Immature natural killer cell (primary cell): Measurements from ENCODE around the gene ZBTB45. TPM values are rescaled to one million over a fixed set of nuclear protein-coding genes. Genes with fewer than 3 reads are reported as not detected.
A peak's percentile ranks its signal among the peaks of the same experiment; 100 is the strongest.
"Not testable (repeated sequence)": the region's sequence is repeated elsewhere in the genome, so short reads cannot be mapped to it uniquely, and the experiment has no call there.

Experiments
- DNase-seq, 3 donors: peaks; one replicate each; pipeline ENCODE4 v3.0.0; 2022; ENCODE audit warnings: mixed read lengths in 1 of 3
- H3K27ac Mint-ChIP-seq, 6 donors: one replicate each; pipeline ENCODE4 v1.8.0; 2020; ENCODE audit warnings: mixed read lengths in 6 of 6, mild to moderate bottlenecking in 5 of 6, inconsistent platforms in 4 of 6, moderate library complexity in 3 of 6
- H3K27me3 Mint-ChIP-seq, 3 donors: one replicate each; pipeline ENCODE4 v1.8.0; 2020 to 2021; ENCODE audit warnings: low read depth in 3 of 3, mild to moderate bottlenecking in 3 of 3, mixed read lengths in 3 of 3, moderate library complexity in 3 of 3, inconsistent platforms in 1 of 3
- H3K36me3 Mint-ChIP-seq, 3 donors: one replicate each; pipeline ENCODE4 v1.8.0; 2020; ENCODE audit warnings: mixed read lengths in 3 of 3, inconsistent platforms in 2 of 3, mild to moderate bottlenecking in 2 of 3
- H3K4me1 Mint-ChIP-seq, 2 donors: one replicate each; pipeline ENCODE4 v1.8.0; 2020; ENCODE audit warnings: inconsistent platforms in 2 of 2, mild to moderate bottlenecking in 2 of 2, mixed read lengths in 2 of 2, moderate library complexity in 1 of 2
- H3K4me3 Mint-ChIP-seq, 5 donors: one replicate each; pipeline ENCODE4 v1.8.0; 2020; ENCODE audit warnings: mild to moderate bottlenecking in 5 of 5, mixed read lengths in 5 of 5, inconsistent platforms in 3 of 5, moderate library complexity in 3 of 5
- H3K9me3 Mint-ChIP-seq, 6 donors: one replicate each; pipeline ENCODE4 v1.8.0; 2020; ENCODE audit warnings: mild to moderate bottlenecking in 6 of 6, mixed read lengths in 6 of 6, inconsistent platforms in 4 of 6, moderate library complexity in 3 of 6
- polyA plus RNA-seq, 3 donors: library from polyadenylated mRNA; unstranded; fragments of 300-500 nt; fragmentation: Illumina TruSeq; gene quantifications; one replicate each; pipeline ENCODE4 v1.2.3, GENCODE V29; 2021

The ZBTB45 gene
- polyA plus RNA-seq, 3 donors from 2014 or later: 2.8 to 7.2 (median 3.4) TPM

DNA sequence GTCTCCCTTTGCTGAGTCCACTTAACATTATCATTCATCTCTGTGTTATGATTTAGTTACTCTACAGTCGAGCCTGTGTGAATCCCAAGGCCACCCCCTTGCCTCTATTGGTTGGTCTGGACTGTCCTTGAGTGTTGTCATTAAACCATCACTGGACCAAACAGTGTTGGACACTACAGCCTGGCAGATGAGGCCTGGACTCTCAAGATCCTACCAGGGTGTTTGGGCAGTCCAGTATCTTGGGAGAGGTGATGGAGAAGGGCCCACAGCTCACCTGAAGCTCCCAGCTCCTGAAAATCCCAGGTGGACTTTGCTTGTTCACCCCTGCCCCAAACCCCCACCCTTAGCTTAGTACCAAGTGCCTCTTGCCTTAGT, 31.5 kb upstream of the ZBTB45 start:
- Mint-ChIP-seq H3K27me3 (peaks cover 14 to 22% (median 14%) of the 10 kb centered on the region in 3 donors), H3K36me3 (peaks cover 17 to 37% (median 19%) of the 10 kb centered on the region in 3 donors), H3K27ac (peak overlapping the region in 3 of 6 donors; percentile 55 to 74 (median 66)), H3K4me1 (peaks cover 40 to 46% of the 10 kb centered on the region in 2 donors), H3K9me3 (no peaks in the 10 kb centered on the region), H3K4me3 (no peak overlapping the region)
- DNase-seq: no peak

DNA sequence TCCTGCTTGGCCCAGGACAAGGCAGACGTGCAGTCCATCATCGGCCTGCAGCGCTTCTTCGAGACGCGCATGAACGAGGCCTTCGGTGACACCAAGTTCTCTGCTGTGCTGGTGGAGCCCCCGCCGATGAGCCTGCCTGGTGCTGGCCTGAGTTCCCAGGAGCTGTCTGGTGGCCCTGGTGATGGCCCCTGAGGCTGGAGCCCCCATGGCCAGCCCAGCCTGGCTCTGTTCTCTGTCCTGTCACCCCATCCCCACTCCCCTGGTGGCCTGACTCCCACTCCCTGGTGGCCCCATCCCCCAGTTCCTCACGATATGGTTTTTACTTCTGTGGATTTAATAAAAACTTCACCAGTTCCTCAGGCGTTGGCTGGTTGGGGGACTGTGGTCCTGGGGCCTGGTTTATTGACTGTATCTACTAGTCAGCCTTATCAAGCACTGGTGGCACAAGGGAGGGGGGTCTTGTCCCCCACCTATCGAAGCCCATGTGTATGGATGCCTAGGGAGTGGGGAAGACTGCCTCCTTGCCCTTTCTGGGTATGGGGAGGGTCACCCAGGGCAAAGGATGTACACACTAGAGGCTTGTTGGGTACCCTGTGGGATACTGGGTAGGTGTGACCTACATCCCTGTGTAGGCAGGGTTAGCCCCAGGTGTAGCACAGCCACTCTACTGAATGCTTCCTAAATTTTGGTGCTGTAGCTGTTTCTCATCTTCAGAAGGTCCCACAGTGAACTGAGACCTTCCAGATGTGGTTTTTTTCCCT, 30.9 kb upstream of the ZBTB45 start:
- peaks cover 18 to 27% (median 19%) of the 10 kb centered on the region in 3 donors for H3K27me3 Mint-ChIP-seq
- H3K36me3 Mint-ChIP-seq: peaks cover 17 to 38% (median 19%) of the 10 kb centered on the region in 3 donors
- H3K4me1 Mint-ChIP-seq: peaks cover 44 to 51% of the 10 kb centered on the region in 2 donors
- no peak for DNase-seq
- no peaks in the 10 kb centered on the region for H3K9me3 Mint-ChIP-seq
- H3K27ac Mint-ChIP-seq: peak overlapping the region in 4 of 6 donors; percentile 50 to 74 (median 60)
- H3K4me3 Mint-ChIP-seq: no peak overlapping the region

DNA sequence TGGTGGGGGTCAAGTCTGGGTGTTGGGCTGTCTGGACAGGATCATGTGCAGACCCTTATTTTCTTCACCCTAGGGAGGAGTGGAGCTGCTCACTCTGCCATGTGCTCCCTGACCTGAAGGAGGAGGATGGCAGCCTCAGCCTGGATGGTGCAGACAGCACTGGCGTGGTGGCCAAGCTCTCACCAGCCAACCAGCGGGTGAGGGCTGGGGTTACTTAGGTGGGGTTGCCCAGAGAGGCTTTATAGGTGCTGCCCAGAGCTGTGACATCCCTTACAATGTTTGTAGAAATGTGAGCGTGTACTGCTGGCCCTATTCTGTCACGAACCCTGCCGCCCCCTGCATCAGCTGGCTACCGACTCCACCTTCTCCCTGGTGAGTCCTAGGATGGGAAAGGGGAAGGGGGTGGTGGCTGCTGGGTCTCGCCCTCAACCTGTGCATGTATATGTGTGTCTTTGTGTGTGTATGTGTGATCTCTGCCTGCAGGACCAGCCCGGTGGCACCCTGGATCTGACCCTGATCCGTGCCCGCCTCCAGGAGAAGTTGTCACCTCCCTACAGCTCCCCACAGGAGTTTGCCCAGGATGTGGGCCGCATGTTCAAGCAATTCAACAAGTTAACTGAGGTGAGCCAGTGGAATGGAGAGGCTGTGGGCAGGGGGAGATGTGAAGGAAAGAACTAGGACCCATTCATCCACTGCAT, 30.2 kb upstream of the ZBTB45 start:
- H3K9me3 Mint-ChIP-seq: no peaks in the 10 kb centered on the region
- peaks cover 17 to 32% (median 19%) of the 10 kb centered on the region in 3 donors for H3K36me3 Mint-ChIP-seq
- H3K4me3 Mint-ChIP-seq: no peak overlapping the region
- H3K4me1 Mint-ChIP-seq: peaks cover 43 to 50% of the 10 kb centered on the region in 2 donors
- peak overlapping the region in 2 of 6 donors; percentile 45 to 64 for H3K27ac Mint-ChIP-seq
- DNase-seq: no peak
- peaks cover 19 to 25% (median 19%) of the 10 kb centered on the region in 3 donors for H3K27me3 Mint-ChIP-seq

DNA sequence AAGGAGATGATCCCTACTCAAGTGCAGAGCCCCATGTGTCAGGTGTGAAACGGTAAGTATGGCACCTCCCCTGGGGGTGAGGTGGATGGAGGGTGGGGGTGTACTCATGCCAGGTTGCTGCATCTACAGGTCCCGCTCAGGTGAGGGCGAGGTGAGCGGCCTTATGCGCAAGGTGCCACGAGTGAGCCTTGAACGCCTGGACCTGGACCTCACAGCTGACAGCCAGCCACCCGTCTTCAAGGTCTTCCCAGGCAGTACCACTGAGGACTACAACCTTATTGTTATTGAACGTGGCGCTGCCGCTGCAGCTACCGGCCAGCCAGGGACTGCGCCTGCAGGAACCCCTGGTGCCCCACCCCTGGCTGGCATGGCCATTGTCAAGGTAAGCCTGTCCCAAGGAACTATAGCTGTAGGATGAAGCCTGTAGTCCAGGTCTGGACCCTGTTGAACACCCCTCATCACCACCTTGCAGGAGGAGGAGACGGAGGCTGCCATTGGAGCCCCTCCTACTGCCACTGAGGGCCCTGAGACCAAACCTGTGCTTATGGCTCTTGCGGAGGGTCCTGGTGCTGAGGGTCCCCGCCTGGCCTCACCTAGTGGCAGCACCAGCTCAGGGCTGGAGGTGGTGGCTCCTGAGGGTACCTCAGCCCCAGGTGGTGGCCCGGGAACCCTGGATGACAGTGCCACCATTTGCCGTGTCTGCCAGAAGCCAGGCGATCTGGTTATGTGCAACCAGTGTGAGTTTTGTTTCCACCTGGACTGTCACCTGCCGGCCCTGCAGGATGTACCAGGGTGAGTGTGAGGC, 29.5 kb upstream of the ZBTB45 start:
- peaks cover 20 to 25% (median 22%) of the 10 kb centered on the region in 3 donors for H3K27me3 Mint-ChIP-seq
- H3K27ac Mint-ChIP-seq: no peak overlapping the region
- peaks cover 36 to 45% of the 10 kb centered on the region in 2 donors for H3K4me1 Mint-ChIP-seq
- H3K4me3 Mint-ChIP-seq: no peak overlapping the region
- H3K9me3 Mint-ChIP-seq: no peaks in the 10 kb centered on the region
- peaks cover 17 to 32% (median 19%) of the 10 kb centered on the region in 3 donors for H3K36me3 Mint-ChIP-seq
- no peak for DNase-seq

- peaks cover 34 to 41% of the 10 kb centered on the region in 2 donors for H3K4me1 Mint-ChIP-seq
- peak overlapping the region in 1 of 5 donors; percentile 12 for H3K4me3 Mint-ChIP-seq
- H3K27ac Mint-ChIP-seq: peak overlapping the region in 4 of 6 donors; percentile 51 to 65 (median 56)
- no peaks in the 10 kb centered on the region for H3K9me3 Mint-ChIP-seq
- DNase-seq: no peak
- H3K36me3 Mint-ChIP-seq: peaks cover 14 to 24% (median 15%) of the 10 kb centered on the region in 3 donors
- H3K27me3 Mint-ChIP-seq: peaks cover 26 to 30% (median 26%) of the 10 kb centered on the region in 3 donors
Observed at GRCh38 chr19:58547323-58548312, 28.0 kb upstream of the ZBTB45 start.

GRCh38 chr19:58546019-58546530, 26.5 kb upstream of the ZBTB45 start:
- no peak for DNase-seq
- H3K4me1 Mint-ChIP-seq: peaks cover 33 to 37% of the 10 kb centered on the region in 2 donors
- peaks cover 6 to 16% (median 6%) of the 10 kb centered on the region in 3 donors for H3K36me3 Mint-ChIP-seq
- peak overlapping the region; percentile 88 to 92 (median 91) for H3K4me3 Mint-ChIP-seq
- H3K9me3 Mint-ChIP-seq: no peaks in the 10 kb centered on the region
- H3K27ac Mint-ChIP-seq: peak overlapping the region; percentile 86 to 91 (median 88)
- H3K27me3 Mint-ChIP-seq: peaks cover 23 to 29% (median 26%) of the 10 kb centered on the region in 3 donors

GRCh38 chr19:58545286-58546018, 25.8 kb upstream of the ZBTB45 start:
- peaks cover 23 to 28% (median 26%) of the 10 kb centered on the region in 3 donors for H3K27me3 Mint-ChIP-seq
- peak overlapping the region; percentile 86 to 91 (median 88) for H3K27ac Mint-ChIP-seq
- no peaks in the 10 kb centered on the region for H3K9me3 Mint-ChIP-seq
- no peak for DNase-seq
- H3K4me1 Mint-ChIP-seq: peaks cover 33 to 37% of the 10 kb centered on the region in 2 donors
- H3K36me3 Mint-ChIP-seq: peaks cover 4 to 16% (median 6%) of the 10 kb centered on the region in 3 donors
- peak overlapping the region; percentile 88 to 92 (median 91) for H3K4me3 Mint-ChIP-seq

DNA sequence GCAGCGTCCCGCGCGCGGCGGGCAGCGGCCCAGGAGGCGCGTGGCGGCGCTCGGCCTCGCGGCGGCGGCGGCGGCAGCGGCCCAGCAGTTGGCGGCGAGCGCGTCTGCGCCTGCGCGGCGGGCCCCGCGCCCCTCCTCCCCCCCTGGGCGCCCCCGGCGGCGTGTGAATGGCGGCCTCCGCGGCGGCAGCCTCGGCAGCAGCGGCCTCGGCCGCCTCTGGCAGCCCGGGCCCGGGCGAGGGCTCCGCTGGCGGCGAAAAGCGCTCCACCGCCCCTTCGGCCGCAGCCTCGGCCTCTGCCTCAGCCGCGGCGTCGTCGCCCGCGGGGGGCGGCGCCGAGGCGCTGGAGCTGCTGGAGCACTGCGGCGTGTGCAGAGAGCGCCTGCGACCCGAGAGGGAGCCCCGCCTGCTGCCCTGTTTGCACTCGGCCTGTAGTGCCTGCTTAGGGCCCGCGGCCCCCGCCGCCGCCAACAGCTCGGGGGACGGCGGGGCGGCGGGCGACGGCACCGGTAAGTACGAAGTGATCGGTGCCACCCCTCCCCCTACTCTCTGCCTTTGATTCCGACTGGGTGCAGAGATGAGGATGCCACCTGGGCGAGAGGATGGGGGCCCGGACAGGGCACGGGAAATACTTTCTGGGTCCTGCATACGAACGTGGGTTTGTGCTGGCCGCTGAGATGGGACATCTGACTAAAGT, 25.1 kb upstream of the ZBTB45 start:
- H3K27me3 Mint-ChIP-seq: peaks cover 23 to 28% (median 23%) of the 10 kb centered on the region in 3 donors

DNA sequence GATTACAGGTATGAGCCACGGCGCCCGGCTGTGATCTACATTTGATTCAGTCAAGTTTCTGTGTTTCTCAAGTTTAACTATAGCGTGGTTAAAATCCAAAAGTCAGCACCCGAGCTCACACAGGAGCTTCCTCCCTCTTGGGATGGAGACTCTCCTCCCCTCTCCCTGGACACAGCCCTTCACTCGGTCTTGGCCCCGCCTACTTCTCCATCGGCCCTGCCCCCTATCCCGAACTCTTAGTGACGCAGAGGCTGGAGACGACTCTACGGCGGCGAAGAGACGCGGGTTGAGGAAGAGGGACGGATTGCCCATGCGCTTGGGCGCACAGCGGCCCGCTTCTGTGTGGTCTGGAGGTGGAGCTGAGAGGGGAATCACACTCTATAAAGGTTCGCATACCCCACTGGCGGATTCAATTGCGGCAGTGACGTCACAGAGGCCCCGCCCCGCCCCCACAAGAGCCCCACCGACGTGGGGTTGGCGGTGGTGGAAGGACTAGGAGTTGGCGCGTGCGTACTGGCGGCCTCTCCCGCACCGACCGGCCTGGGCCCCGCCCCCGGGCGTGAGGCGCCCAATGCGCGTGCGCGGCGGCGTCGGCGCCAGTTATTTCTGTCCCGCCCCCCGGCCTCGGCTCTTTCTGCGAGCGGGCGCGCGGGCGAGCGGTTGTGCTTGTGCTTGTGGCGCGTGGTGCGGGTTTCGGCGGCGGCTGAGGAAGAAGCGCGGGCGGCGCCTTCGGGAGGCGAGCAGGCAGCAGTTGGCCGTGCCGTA, 24.4 kb upstream of the ZBTB45 start, which contains the start of gene TRIM28:
Gene TRIM28, plus strand, starts transcription at position 239 of the 765 bp plus-strand sequence. CDS start 694 bp downstream, outside the sequence.
- H3K9me3 Mint-ChIP-seq: no peaks in the 10 kb centered on the region
- peak within 1 kb of the TSS; percentile 96 to 100 (median 98) for H3K27ac Mint-ChIP-seq
- H3K36me3 Mint-ChIP-seq: peaks cover 4 to 14% (median 4%) of the 10 kb centered on the region in 3 donors
- H3K4me3 Mint-ChIP-seq: peak within 1 kb of the TSS; percentile 90 to 98 (median 92)
- peaks cover 22 to 26% (median 26%) of the 10 kb centered on the region in 3 donors for H3K27me3 Mint-ChIP-seq
- peaks cover 33 to 37% of the 10 kb centered on the region in 2 donors for H3K4me1 Mint-ChIP-seq
- DNase-seq: peak; percentile 100

More for the DNA sequence above, 25.1 kb upstream of the ZBTB45 start:
- Mint-ChIP-seq H3K36me3 (peaks cover 4 to 14% (median 4%) of the 10 kb centered on the region in 3 donors), H3K4me1 (peaks cover 33 to 37% of the 10 kb centered on the region in 2 donors), H3K9me3 (no peaks in the 10 kb centered on the region), H3K4me3 (peak overlapping the region; percentile 90 to 98 (median 92)), H3K27ac (peak overlapping the region; percentile 84 to 98 (median 90))
- no peak for DNase-seq

- peak overlapping the region in 5 of 6 donors; percentile 40 to 100 (median 71) for H3K27ac Mint-ChIP-seq
- H3K9me3 Mint-ChIP-seq, H3K36me3 Mint-ChIP-seq, DNase-seq: not testable (repeated sequence)
- peaks cover 24 to 26% (median 25%) of the 10 kb centered on the region in 3 donors for H3K27me3 Mint-ChIP-seq
- H3K4me1 Mint-ChIP-seq: peaks cover 30 to 43% of the 10 kb centered on the region in 2 donors
- H3K4me3 Mint-ChIP-seq: peak overlapping the region in 3 of 5 donors; percentile 13 to 29 (median 28)
Observed at GRCh38 chr19:58542641-58543372, 23.2 kb upstream of the ZBTB45 start.
